NCI-H774 (cell line): ENCODE data around the gene CAMKK2.
"Not testable (repeated sequence)": the region's sequence is repeated elsewhere in the genome, so short reads cannot be mapped to it uniquely, and the experiment has no call there.

Source experiments
- DNase-seq: peaks from one replicate; lab custom pipeline; 2025; lab: John Stamatoyannopoulos, UW

CAMKK2 gene

GRCh38 chr12:121296618-121297434 lies at the start of gene CAMKK2:
Gene CAMKK2 (minus strand): TSS chr12:121296709. CDS start chr12:121274526, 22,183 bp downstream.
- peak; percentile 95 for DNase-seq

DNA sequence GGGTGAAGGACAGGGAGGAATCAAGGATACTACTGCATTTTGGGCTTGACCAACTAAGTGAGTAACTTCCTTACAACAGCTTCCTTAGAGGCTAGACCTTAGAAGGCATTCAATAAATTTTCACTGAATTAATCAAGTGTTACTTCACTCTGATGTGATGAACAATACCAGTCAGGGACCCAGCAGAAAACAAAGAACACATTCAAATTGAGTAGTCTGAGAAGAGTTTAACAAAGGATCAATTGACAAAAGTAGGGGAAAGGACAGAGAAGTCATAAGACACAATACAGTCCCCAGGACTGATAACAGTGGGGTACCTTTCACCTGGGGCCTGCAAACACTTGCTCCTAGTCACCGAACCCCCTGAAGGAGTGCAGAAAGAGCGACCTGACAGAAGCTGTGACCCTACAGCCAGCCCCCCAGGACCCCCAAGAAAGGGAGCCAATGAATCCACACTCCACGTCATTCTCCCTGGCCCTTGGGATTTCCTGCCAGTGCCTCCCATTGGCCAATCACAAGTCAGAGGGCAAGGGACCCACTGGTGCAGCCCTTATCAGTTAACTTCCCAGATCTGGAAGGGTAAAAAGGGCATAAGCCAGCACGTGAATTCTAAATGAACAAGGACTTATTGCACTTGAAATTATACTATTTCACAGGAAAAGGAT lies 48.8 kb upstream of the CAMKK2 start:
- no peak for DNase-seq

GRCh38 chr12:121344506-121344905 lies 48.0 kb upstream of the CAMKK2 start:
- DNase-seq, result no peak

DNA sequence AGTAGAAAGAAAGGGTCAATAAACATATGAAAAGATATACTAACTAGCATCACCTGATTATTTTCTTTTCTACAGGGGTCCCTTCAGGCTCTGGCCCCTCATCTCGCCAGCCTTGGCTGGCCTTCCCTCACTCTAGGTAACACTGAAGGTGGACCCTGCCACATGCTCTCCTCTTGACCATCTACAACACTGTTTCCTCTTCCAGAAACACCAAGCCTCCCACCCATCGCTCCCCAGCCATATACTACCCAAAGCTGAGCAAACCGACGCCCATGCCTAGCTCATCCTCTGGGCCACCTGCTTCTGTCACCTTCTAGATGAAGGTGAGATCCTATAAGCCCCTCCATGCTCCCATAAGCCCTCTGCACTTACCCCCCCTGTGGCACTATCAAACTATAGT lies 40.9 kb upstream of the CAMKK2 start:
- DNase-seq, result no peak

DNA sequence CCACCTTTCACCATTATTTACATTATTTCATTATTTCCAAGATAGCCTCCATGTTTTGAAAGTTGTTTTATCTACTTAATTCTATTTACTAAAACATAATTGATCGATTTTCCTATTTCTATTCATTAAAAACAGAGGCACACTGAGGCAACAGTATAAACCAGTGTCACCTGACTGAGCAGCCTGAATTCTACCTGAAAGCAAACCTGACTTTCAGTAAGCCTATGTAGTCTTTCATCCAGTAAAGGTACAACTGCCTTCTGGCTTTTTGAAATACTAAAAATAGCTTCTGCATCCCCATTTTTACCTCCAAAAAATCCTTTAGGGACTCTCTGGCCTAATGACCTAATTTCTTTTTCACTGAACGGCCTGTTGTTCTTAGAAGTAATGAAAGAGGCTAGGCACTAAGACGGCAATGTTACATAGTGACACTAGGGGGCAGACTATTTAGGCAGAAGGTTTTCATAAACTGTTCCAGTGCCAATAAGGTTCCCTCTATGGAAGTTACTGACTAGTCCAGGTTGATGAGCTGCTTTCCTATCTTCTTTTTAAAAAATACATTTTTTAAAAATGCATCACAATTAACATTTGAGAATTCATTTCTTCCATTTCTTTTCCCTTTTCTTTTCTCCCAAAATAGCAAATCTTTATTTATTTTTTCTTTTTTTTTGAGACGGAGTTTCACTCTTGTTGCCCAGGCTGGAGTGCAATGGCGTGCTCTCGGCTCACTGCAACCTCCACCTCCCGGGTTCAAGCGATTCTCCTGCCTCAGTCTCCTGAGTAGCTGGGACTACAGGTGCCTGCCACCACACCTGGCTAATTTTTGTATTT lies 38.2 kb upstream of the CAMKK2 start:
- peak; percentile 66 for DNase-seq

DNA sequence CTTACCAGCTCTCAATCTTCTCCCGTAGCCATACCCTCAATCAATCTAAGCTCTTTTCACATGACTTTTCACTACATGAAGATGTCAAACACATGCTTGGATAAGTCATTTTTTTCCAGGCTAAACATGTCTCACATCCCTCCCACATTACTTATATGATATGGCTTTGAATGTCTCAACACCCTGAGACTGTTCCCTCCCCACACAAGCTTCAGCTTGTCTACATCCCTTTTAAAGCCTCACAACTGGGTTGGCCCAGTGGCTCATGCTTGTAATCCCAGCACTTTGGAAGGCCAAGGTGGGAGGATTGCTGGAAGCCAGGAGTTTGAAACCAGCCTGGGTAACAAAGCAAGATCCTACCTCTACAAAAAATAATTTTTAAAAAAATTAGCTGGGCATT lies 37.2 kb upstream of the CAMKK2 start:
- DNase-seq, result no peak

DNA sequence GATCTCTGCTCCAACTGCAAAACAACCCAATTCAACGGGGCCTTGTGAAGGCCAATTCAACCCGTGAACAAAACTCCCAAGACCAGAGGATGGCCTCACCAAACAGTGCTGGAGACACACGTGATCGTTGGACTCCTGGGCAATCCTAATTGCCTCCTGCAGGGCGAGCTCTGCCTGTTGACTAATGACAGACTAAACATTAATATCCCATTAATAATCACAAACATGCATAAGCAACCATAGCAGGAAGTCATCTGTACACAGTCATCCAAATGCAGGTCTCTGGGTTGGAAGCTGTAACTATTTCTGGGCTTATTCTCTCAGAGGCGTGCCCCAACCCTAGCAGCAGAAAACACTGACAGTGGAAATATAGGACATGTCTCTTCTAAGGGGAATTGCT lies 34.7 kb upstream of the CAMKK2 start:
- no peak for DNase-seq

DNA sequence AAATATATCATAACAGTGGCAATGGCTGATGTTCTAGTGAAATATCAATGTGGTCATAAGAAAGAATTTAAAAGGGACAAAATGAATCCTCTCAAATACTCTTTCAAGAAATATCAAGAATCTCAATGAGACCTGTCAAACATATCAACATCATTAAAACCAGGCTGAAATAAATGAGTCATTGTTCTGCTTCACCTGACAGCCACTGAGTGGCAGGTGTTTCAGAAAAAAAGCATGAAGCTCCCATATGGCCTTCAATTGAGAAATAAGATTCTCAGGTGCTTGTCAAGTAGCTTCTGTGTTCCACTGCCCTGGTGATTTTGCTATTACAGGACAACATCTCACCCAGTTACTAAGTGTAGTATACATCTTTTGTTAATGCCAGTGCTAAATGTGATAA lies 34.2 kb upstream of the CAMKK2 start:
- no peak for DNase-seq

DNA sequence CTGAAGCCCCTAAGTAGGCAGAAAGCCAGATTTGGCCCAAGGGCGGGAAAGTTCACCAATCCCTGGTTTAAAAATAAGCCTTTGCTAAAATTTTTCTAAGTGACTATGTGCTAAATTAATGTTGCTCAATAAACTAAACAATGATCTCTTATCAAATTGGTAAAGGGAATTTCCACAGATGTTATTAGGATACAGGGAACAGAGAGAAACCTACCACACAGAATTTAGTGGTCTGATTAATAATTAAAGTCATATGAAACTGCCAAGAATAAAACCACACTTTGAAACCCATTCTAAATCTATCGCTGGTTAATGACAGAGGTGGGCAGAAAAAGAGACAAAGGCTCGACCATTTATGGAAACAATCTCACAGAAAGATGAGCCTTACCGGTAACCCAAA lies 33.7 kb upstream of the CAMKK2 start:
- DNase-seq, result no peak

DNA sequence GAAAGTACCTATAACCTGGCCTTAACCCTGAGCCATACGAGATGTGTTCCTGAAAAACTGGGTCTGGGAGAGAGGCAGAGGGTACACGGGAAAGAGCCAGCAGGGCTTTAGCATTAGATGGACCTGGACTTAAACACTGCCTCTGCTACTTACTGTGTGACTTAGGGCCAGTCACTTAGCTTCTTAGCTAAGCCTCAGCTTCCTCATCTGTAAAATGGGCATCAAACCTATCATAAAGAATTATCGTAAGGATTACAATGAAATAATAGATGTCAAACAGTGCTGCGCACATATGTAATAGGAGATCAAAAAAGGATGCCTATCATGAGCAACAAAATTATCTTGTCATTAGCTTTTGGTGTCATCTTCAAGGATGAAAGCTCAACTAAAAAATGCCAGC lies 32.1 kb upstream of the CAMKK2 start:
- DNase-seq, result no peak

GRCh38 chr12:121326996-121327674 lies 30.6 kb upstream of the CAMKK2 start:
- no peak for DNase-seq

GRCh38 chr12:121325922-121326396 lies 29.4 kb upstream of the CAMKK2 start:
- no peak for DNase-seq

DNA sequence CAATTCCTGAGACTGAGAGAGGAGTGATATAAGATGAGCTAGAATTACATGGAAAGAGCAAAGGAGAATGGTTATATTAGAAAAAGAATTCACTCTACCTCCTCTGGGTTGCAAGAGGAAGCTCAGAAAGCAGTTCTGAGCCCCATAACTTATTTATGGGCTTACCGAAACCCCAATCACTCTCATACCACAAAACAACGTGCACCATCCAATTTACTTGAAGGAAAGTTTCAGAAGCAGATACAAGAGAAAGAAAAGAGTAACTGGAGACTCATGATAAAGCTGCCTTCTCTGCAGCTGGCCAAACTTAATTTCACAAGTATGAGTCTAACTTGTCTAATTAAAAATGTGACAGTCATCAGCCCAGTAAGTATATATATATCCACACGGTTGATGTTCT lies 27.4 kb upstream of the CAMKK2 start:
- DNase-seq, result no peak

- no peak for DNase-seq
Observed at GRCh38 chr12:121318121-121318520, 21.6 kb upstream of the CAMKK2 start.

DNA sequence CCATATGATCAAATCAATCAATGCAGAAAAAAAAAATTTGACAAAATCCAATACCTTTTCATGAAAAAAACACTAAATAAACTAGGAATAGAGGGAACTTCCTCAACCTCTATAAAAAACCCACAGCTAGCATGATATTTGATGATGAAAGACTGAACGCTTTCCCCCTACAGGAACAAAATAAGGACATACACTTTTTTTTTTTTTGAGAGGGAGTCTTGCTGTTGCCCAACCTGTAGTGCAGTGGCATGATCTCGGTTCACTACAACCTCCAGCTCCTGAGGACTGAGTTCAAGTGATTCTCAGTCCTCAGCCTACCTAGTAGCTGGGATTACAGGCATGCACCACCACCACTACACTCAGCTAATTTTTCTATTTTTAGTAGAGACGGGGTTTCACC lies 17.9 kb upstream of the CAMKK2 start:
- no peak for DNase-seq

GRCh38 chr12:121310231-121310630 lies 13.7 kb upstream of the CAMKK2 start:
- not testable (repeated sequence) for DNase-seq

DNA sequence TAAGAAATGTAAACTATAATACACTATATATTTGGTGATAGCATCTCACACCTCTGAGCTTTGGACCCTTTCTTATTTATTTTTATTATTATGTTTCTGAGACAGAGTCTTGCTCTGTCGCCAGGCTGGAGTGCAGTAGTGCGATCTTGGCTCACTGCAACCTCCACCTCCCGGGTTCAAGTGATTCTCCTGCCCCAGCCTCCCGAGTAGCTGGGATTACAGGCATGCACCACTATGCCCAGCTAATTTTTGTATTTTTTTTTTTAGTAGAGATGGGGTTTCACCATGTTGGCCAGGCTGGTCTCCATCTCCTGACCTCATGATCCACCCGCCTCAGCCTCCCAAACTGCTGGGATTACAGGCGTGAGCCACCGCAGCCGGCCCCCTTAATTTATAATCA lies 10.9 kb upstream of the CAMKK2 start:
- DNase-seq, result not testable (repeated sequence)

DNA sequence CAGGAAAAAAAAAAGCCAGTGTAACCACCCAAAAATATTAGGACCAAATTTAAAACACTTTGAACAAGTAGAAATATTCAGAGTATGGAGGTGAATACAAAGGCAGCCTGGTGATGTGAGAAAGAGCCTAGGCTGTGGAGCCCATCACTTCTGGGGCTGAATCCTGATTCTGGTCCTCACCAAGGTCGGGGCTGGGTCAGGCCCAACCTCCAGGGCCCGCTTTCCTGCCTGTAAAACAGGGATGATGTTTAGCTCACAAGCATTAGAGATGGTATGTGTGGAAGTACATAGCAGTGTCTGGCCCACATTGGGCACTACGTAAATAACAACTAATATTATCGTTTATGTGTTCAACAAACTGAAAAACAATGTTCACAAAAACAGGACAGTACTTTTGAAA lies 7.8 kb upstream of the CAMKK2 start:
- DNase-seq, result no peak

DNA sequence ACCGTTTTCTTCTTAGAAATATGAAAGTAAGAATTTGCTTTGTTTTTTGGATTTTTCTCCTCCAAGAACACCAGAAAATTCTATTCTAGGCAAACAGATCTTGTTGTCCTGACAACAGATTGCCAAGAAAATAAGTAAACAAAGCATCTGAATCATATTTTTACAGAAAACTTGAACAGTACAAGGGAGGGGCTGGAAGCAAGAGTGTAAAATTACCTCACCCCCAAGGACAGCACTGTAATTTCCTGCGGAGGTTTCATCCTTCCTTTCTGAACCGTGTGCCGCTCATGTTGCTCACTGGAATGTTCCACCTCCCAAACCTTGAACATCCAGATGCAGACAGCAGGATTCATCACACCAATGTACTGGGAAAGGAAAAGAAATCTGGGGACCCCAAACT lies 5.4 kb upstream of the CAMKK2 start:
- DNase-seq, result no peak

DNA sequence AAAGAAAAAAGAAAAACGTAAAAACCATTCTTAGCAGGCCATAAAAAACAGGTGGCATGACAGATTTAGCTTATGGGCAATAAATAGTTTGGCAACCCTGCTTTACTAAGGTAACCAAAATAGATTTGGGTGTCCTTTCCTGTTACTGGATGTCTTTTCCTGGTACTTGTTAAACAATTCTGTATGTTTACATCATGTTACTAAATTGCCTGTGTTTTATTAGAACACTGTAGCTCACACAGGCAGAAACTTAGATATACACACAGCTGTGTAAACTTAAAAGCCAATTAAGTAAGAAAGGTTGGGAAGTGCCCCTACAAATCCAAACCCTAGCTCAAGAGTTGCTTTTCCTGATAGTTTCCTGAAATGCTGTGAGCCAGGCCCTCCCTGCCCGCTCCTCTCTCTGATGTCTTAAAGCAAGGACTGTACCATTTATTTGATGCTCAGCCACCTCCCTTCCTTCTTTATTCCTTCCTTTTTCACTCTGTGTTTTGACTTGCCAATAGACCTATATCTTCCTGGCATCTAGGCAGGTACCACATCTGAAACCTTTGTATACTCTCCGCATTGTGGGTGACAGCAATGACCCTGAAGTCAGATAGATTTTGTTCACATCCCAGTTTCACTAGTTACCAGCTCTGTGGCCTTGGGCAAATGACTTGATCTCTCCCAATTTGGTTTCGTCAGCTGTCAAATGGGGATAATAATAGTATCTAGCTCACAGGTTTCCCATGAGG lies 3.7 kb upstream of the CAMKK2 start:
- peak; percentile 87 for DNase-seq

- no peak for DNase-seq
Observed at GRCh38 chr12:121299662-121300061, 3.2 kb upstream of the CAMKK2 start.
